ENCODE data around the gene PSME3IP1.

The PSME3IP1 gene

GRCh38 chr16:57167538-57167937 lies 18.3 kb downstream of the PSME3IP1 start:
- DNase-seq (ENCODE audit: low read depth): no peak

- peak; percentile 57 for DNase-seq (ENCODE audit: low read depth)
These were observed 18.9 kb downstream of the PSME3IP1 start for GRCh38 chr16:57166951-57167350.

DNA sequence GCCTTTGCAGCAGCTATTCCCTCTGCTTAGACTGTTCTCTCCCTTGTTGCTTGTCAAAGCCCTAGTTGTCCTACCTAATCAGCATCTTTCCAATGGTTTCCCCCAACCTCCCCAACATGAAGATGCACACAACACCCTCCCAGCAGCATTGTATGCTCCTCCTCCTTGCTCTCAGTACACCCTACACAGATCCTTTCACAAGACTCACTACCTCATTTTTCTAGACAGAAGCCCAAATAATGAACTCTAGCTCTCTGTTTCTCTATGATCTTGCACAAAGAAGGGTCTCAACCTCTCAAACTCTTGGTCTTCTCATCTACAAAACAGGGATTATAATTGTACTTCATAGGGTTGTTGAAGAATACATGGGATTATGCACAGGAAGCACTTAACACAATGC lies 19.4 kb downstream of the PSME3IP1 start:
- no peak for DNase-seq (ENCODE audit: low read depth)

DNA sequence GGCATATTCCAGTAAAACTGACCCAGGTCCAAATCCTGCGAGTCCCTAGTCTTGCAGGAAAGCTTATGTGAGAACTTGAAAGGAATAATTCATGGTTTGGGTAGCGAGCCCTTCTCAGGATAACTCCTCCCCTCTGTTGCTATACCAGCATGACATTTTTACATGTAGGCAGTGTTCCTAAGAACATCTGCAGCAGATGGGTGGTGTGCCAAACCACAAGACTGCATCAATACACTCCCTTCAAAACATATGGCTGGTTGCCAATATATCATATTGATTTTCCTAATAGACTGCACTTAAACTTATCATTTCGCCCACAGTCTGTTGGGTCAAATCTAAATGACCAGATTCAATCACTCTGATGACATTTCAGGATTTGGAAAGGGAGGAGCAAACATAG lies 19.9 kb downstream of the PSME3IP1 start:
- peak; percentile 71 for DNase-seq (ENCODE audit: low read depth)

DNA sequence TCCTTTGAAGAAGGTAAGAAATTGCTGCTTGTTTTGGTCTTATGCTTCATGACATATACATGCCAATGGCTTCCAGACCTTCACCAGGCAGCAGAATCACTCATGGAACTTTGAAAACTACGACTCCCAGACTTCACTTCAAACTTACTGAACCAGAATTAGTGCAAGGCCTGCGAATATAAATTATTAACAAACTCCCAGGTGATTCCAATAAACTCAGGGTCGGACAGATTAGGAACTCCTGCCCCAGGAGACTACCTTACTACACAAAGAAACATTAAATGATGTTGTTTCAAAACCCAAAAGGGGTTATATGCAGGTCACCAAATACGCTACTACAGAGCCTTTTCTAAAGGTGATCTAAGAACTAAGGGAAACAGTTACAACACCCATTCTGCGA lies 20.4 kb downstream of the PSME3IP1 start:
- no peak for DNase-seq (ENCODE audit: low read depth)

- no peak for DNase-seq (ENCODE audit: low read depth)
These were observed 22.0 kb downstream of the PSME3IP1 start for GRCh38 chr16:57163842-57164241.

DNA sequence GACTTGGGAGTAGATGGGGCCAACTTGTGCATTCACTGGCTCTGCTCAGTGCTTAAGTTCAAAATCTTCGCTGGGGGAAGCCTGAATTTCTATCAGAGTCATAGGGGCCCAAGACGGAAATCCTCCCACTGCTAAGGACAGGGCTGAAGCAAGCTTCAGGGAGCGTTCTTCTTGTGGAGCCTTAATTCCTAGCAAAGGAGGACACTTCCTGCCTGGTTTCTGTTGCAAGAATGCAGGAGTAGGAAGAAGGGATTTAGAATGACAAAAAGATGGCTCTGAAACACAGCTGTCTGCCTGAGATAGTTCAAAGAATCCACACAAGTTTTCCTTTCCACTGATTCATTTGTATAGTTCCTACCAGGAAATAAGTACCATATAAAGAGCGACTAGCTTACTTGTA lies 26.4 kb downstream of the PSME3IP1 start:
- DNase-seq (ENCODE audit: low read depth): no peak

DNA sequence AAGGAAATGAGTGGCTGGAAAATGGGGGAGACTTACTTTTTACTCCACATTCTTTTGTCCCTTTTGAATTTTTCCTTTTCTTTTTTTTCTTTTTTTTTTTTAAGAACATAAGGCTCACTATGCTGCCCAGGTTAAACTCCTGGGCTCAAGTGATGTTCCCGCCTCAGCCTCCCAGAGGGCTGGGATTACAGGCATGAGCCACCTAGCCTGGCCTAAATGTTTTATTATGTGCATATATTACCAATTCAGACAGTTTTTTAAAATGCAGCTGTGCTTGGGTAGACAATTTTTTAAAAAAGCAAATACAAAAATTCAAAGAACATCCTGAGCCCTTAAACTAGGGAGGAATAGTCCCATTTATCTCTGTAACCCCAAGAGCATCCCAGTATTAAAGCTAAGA lies 28.3 kb downstream of the PSME3IP1 start:
- DNase-seq (ENCODE audit: low read depth): no peak

DNA sequence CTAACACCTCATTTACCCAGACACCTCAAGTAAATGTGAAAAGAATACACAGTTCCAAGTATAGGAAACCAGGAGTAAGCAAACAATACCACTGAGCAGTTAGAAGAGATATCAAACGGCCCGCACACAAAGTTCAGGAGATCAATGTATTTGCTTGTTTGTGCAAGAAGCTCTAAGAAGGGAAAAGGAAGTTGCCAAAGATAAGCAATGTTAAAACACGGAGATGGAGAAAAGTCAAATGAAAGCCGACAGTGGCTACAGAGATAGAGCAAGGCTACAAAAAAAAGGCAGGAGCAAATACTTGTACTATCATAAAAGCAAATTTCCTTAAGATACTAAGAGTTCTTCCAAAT lies 29.5 kb downstream of the PSME3IP1 start:
- no peak for DNase-seq (ENCODE audit: low read depth)

DNA sequence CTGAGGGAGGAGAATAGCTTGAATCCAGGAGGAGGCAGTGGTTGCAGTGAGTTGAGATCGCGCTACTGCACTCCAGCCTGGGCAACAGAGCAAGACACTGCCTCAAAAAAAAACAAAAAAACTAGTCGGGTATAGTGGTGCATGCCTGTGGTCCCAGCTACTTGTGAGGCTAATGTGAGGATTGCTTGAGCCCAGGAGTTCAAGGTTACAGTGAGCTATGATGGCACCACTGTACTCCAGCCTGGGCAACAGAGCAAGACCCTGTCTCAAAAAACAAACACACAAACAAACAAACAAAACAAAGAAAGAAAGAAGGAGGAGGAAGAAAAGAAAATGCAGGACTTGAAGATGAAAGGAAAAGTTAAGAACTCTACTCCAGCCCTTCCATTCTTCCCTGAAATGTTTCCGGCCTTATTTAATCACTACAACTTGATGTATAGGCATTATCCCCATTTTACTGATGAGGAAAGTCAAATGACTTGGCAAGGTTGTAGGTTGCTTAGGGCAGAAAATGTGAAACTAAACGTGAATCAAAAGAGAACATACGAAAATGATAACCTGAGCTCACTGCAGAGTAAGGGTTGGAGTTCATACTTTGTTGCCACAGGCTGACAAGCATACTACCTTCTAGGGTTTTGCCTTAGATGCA lies 30.0 kb downstream of the PSME3IP1 start:
- DNase-seq (ENCODE audit: low read depth): no peak

- no peak for DNase-seq (ENCODE audit: low read depth)
These were observed 32.0 kb downstream of the PSME3IP1 start for GRCh38 chr16:57153841-57154240.

DNA sequence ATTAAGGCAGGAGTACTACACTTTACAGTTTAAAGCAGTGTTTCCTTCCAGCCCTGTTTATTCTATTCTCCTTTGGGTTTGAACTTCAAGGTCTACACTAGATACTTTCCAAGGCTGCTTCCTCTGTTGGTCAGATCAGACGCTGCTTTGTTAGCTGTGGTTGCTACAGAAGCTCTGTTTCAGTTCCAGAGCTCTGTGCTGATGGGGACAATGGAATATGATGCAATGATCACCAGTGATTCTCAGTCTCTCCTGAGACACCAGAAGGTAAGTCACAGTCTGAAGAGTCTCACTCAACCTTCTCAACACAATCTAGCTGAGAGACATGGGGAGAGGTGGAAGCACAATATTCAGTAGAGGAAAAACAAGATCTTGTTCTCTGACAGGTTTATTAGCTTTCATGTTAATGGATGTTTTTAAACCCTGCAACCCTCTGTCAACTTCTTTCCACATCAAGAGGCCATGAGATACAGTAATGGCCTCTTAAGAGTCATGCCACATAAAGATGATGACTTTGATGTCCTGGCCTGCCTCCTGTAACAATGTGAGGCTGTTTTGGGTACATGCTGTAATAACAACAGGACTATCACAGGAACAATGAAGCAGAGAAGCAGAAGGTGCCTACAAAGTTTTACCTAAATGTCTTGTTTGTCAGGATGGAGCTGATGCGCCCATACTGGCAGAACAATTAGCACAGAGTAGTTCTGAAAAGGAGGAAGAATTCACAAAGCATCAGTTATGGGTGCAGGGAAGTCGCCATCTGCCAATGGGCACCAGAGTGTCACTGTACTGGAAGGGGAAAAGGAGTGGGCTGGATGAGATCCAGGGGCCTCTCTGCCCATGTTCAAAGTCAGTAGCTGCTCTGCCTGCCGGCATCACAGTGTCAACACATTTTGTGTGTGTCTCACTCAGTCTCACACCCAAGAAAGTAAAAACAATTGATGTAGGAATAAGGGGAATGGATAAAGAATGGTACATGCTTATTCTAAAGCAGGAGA lies 33.4 kb downstream of the PSME3IP1 start:
- DNase-seq (ENCODE audit: low read depth): no peak

DNA sequence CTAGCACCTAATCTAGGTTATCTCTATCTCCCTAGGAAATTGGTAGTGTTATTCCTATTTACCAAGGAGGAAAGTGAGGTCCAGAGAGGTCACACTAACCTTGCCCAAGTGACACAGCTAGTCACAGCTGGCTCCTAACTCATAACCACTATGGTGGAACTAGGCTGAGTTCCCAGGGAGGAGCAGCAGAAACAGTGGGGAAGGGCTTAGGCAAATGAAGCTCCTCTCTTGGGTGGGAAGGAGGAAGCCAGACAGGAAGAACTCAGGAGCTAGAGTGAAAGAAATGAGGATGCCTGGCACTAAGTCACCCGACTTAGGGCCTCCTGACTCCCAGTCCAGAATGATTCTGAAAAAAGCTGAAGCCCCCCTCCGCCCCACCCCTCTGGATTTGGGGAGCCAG lies 34.5 kb downstream of the PSME3IP1 start:
- no peak for DNase-seq (ENCODE audit: low read depth)

DNA sequence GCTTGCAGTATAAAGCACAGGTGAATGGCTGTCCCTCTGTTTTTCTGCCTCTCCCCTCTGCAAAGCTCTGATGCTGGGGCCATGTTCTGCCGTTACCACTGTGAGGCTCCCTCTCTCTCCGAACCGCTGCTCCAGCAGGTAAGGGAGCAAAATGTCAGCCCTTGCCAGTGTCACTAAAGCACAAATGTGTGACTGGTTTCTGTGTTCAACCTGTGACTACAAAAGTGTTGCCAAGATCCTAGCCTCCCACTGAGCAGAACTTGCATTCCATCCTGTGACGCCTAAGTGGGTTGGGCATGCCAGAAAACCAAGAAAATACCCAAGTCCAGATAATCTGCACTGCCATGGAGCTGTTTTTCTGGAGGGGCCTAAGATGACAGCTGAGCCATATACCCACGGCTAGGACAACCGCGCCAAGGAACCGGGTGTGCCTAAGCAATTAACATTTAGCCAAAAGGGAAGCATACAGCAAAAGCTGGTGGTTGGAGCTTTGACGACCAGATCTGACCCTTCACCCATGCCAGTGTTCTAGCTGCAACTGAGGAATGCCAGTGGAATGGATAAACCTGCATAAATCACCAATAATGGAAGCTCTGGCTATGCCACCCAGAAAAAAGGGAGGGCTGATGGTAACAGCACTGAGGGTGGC lies 35.0 kb downstream of the PSME3IP1 start:
- DNase-seq (ENCODE audit: low read depth): no peak

- no peak for DNase-seq (ENCODE audit: low read depth)
These were observed 36.4 kb downstream of the PSME3IP1 start for GRCh38 chr16:57149391-57149790.

DNA sequence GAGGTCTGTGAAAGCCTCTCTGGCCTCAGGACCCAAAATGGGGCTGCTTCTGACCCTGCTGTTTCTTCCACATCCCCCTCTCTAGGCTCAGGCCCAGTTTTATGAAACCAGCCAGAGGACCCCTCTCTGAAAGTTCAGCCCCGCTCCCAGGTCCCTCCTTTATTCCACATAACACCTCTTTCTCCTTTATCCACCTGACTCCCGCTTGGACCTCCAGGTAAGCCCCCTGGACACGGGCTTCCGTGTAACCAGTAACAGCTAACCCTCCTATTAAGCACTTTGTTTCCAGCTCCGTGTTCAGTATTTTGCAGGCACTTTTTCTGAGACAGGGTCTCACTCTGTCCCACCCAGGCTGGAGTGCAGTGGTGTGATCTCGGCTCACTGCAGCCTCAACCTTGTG lies 37.4 kb downstream of the PSME3IP1 start:
- no peak for DNase-seq (ENCODE audit: low read depth)

DNA sequence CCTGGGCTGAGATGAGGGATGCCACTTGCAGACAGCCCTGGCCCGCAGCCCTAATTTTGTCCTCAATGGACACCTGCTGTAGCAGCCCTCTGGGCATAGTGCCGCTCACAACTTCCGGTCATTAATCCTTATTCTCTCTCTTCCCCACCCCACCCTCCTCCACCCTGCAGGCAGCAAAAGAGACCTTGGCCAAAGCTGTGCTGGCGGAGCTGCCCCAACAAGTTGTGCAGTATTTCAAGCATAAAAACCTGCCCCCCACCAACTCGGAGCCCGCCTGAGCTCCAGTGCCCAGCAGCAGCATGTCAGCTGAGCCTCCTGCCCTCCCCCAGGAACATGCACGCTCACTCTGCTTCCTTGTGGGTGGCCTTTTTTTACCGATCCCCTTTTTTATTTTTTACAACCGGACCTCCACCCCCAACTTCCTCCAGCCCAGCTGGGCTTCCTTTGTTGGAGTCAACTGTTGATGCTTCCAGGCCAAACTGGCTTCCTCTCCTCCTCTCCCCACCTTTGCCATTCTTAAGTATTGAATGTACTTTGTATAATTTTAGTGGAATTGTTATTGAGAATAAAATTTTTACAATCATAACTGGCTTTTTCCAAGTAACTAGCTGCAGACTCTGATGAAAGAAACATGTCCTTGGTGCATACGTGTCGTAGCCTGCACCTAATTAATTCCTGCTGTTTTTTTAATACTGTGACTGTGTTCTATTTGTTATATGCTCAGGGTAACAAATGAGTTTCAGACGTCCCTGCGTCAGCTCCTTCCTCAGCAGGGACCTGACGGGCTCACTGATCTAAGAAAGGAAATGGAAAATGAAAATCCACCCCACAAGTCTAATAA lies 38.2 kb downstream of the PSME3IP1 start:
- peak; percentile 27 for DNase-seq (ENCODE audit: low read depth)

DNA sequence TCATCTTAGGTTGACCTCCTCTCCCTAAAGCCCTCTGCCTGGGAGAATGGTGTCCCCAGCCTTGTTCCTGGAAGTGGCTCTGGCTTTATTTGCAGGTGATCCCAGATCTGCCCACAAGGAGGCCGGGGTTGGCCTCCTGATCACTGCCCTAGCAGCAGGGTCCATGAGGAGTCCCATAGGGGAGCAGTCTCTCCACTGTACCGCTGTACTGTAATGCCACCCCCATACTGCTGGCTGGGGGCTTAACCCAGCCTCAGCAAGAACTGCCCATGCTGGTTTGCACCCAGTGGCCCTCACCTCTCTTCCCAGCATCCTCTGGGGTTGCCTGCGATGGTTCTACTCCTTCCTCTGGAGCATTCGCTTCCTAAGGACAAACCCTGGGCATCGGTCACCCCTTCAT lies 39.1 kb downstream of the PSME3IP1 start:
- DNase-seq (ENCODE audit: low read depth): no peak

- DNase-seq (ENCODE audit: low read depth): no peak
These were observed 39.7 kb downstream of the PSME3IP1 start for GRCh38 chr16:57146040-57146647.

DNA sequence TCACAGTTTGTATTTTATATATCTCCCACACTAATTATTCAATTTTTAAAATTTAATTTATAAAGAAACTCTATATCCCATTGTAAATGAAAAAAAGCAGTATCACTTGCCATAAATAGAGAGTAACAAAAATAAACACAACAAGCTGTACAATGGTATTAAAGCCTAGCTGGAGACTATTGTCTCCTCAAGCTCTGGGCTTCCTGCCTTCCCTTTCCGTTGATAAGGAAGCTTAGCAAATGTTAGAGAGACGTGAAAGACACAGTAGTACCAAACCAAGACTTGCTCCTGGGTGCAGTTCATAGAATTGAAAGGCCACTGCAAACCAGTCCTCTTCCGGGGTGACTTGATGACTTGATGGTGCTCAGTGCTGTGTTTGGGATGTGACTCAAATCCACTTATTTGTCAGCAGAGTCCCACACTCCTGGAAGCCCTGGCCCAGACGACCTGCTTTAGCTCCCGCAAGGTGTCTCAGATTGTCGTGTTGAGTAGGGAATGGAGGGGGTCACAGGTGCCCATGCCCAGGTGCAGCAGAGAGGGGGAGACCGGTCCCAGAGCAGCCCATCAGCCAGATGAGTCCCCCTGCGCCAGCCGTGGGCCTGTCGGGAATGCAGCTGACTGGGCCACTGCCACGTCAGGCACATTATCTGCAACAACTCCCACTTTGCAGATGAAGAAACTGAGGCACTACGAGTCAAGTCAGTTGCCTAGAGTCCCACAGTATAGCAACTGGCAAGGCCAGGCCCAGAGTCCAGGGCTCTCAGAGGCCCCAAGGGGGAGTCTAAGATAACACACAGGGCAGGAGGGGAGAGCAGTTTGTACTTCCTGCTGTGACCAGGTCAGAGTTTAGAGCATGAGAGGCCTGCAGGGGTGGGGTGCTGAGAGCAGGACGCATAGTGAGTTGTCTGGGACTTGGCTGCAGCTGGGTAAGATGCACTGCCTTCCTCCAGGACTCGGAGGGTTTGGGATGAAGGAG lies 40.5 kb downstream of the PSME3IP1 start:
- no peak for DNase-seq (ENCODE audit: low read depth)
